ENCODE measurements around the gene PCNX1. TPM values are rescaled to one million over a fixed set of nuclear protein-coding genes. Genes with fewer than 3 reads are reported as not detected.

PCNX1 gene
- total and polyA plus RNA-seq, 2 experiments from 2014 or later, result 10.0 to 64.2 TPM

DNA sequence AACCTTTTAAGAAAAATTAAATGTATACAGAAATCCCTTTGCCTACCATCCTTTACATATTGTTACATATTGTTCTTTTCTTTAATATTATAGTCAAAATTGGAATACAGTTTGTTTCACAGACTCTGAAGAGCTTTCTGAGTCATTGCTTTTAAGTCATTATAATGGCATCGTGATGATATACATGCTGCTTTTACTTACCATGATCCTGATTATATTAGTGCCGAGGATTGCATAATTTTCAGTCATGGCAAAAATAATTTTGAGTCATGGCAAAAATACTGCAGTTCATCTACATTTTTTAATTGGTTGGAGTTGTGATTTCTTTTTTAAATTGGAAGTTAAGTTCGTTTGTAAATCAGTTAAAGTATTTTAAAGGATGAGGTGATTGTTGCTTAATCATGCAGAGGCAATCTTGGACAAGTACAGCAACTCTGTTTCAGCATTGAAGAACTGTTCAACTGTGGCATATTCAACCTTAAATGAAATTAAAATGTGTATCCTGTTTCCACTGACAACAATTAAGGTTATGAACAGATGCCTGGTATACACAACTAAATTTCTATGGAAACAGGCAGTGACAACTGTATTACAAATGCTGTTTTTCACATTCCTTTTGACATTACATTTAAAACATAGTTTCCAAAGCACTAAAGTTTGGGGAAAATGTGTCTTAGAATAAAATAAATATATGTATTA lies 142.3 kb downstream of the PCNX1 start:
- Histone ChIP-seq H3K27me3 (no peaks in the 10 kb centered on the region), H3K4me2 (no peak overlapping the region)
- WGBS (ENCODE audit: low lambda C conversion rate, missing lambda C conversion rate), result 88% methylated on average over 3 of the region's 3 CpGs

DNA sequence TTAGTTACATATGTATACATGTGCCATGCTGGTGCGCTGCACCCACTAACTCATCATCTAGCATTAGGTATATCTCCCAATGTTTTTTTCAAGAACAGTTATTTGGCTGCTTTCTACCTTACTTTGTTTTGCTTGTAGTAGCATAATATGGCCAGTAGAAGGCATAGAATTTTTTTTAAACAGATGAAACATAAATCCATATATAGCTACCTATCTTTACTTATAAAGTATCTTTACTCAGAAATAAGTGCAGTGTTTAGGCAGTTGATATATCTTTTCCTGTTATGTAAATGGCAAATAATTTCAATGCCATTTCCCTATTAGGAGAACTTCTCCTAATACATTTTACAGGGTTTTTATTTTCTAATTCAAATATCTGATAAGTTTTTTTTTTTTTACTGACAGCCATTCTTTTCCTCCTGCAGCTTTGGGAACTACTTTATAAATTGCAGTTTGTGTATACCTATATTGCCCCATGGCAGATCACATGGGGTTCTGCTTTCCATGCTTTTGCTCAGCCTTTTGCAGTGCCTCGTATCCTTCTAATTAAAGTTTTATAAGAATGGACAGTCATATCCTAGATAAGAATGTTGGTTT lies 143.1 kb downstream of the PCNX1 start:
- 99% methylated on average over 2 of the region's 2 CpGs for WGBS (ENCODE audit: low lambda C conversion rate, missing lambda C conversion rate)
- peaks cover 3% of the 10 kb centered on the region for H3K36me3 ChIP-seq (replicated peaks; ENCODE audit: insufficient read depth, low read depth)
- H3K4me2 ChIP-seq, result no peak overlapping the region
- TF ChIP-seq EZH2phosphoT487 (IDR thresholded peaks at IDR 0.05; ENCODE audit: low read depth, severe bottlenecking, unreplicated experiment), result no peak
- TF ChIP-seq, protein P1, sequence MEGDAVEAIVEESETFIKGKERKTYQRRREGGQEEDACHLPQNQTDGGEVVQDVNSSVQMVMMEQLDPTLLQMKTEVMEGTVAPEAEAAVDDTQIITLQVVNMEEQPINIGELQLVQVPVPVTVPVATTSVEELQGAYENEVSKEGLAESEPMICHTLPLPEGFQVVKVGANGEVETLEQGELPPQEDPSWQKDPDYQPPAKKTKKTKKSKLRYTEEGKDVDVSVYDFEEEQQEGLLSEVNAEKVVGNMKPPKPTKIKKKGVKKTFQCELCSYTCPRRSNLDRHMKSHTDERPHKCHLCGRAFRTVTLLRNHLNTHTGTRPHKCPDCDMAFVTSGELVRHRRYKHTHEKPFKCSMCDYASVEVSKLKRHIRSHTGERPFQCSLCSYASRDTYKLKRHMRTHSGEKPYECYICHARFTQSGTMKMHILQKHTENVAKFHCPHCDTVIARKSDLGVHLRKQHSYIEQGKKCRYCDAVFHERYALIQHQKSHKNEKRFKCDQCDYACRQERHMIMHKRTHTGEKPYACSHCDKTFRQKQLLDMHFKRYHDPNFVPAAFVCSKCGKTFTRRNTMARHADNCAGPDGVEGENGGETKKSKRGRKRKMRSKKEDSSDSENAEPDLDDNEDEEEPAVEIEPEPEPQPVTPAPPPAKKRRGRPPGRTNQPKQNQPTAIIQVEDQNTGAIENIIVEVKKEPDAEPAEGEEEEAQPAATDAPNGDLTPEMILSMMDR (IDR thresholded peaks at IDR 0.05; ENCODE audit: poor library complexity), result peak; percentile 31
- no peaks in the 10 kb centered on the region for H3K79me2 ChIP-seq
- H2AFZ ChIP-seq, result no peak overlapping the region
- H3K27me3 ChIP-seq, result no peaks in the 10 kb centered on the region
- no peak overlapping the region for H3K27ac ChIP-seq
- H4K20me1 ChIP-seq (ENCODE audit: insufficient read depth, poor library complexity, severe bottlenecking), result no peaks in the 10 kb centered on the region
- H3K4me3 ChIP-seq, result no peak overlapping the region
- no peaks in the 10 kb centered on the region for H3K9me3 ChIP-seq (ENCODE audit: low read depth)
- DNase-seq (ENCODE audit: low spot score), result no peak
- H3K9me2 ChIP-seq (replicated peaks; ENCODE audit: insufficient read depth), result no peaks in the 10 kb centered on the region
- H3K4me1 ChIP-seq (ENCODE audit: insufficient read depth), result no peaks in the 10 kb centered on the region

More for the DNA sequence above, 142.3 kb downstream of the PCNX1 start:
- no peaks in the 10 kb centered on the region for H3K79me2 ChIP-seq
- no peak overlapping the region for H2AFZ ChIP-seq
- DNase-seq (ENCODE audit: low spot score), result no peak
- no peaks in the 10 kb centered on the region for H4K20me1 ChIP-seq (ENCODE audit: insufficient read depth, poor library complexity, severe bottlenecking)
- no peaks in the 10 kb centered on the region for H3K9me3 ChIP-seq (ENCODE audit: low read depth)
- H3K36me3 ChIP-seq (replicated peaks; ENCODE audit: insufficient read depth, low read depth), result peaks cover 3% of the 10 kb centered on the region
- no peaks in the 10 kb centered on the region for H3K4me1 ChIP-seq (ENCODE audit: insufficient read depth)
- H3K9me2 ChIP-seq (replicated peaks; ENCODE audit: insufficient read depth), result no peaks in the 10 kb centered on the region
- no peak overlapping the region for H3K27ac ChIP-seq
- no peak for TF ChIP-seq EZH2phosphoT487 (IDR thresholded peaks at IDR 0.05; ENCODE audit: low read depth, severe bottlenecking, unreplicated experiment)
- TF ChIP-seq EZH2 (IDR thresholded peaks at IDR 0.05; ENCODE audit: borderline replicate concordance), result no peak
- TF ChIP-seq, protein P1 (IDR thresholded peaks at IDR 0.05; ENCODE audit: poor library complexity), result no peak
- H3K4me3 ChIP-seq, result no peak overlapping the region

DNA sequence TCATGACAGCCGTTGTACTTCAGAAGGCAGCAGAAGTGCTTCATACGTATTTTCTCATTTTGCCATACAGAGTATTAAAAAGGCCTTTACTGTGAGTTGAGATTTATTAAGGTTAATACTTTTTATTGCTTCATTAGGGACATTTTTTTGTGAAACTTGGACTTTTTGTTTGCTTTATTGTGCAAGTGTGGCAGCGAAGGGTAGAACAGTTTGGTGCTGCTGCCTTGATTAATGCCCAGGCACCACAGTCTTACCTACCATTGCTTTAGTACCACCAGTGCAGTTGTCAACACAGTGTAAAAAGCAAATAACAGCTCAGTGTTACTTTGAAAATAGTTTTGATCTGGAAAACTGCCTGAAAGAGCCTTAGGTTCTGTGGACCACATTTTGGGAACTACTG lies 147.4 kb downstream of the PCNX1 start:
- Histone ChIP-seq H3K9me2 (replicated peaks; ENCODE audit: insufficient read depth) (no peaks in the 10 kb centered on the region), H2AFZ (no peak overlapping the region), H3K4me3 (no peak overlapping the region), H3K27ac (no peak overlapping the region), H3K36me3 (replicated peaks; ENCODE audit: insufficient read depth, low read depth) (no peaks in the 10 kb centered on the region), H3K4me1 (ENCODE audit: insufficient read depth) (no peaks in the 10 kb centered on the region), H4K20me1 (ENCODE audit: insufficient read depth, poor library complexity, severe bottlenecking) (no peaks in the 10 kb centered on the region), H3K27me3 (no peaks in the 10 kb centered on the region), H3K79me2 (no peaks in the 10 kb centered on the region), H3K9me3 (ENCODE audit: low read depth) (no peaks in the 10 kb centered on the region), H3K4me2 (no peak overlapping the region)
- TF ChIP-seq, protein P1 (IDR thresholded peaks at IDR 0.05; ENCODE audit: poor library complexity), result no peak
- no peak for TF ChIP-seq EZH2phosphoT487 (IDR thresholded peaks at IDR 0.05; ENCODE audit: low read depth, severe bottlenecking, unreplicated experiment)
- no peak for TF ChIP-seq EZH2 (IDR thresholded peaks at IDR 0.05; ENCODE audit: borderline replicate concordance)
- WGBS (ENCODE audit: low lambda C conversion rate, missing lambda C conversion rate), result 98% methylated on average over 3 of the region's 3 CpGs
- DNase-seq (ENCODE audit: low spot score), result no peak

Data from hepatocyte (in vitro differentiated cells).